SK-N-MC (cell line): ENCODE results near the gene HRCT1.
"Not testable (repeated sequence)": the region's sequence is repeated elsewhere in the genome, so short reads cannot be mapped to it uniquely, and the experiment has no call there.

ENCODE experiments used
- DNase-seq: peaks from one replicate; pipeline ENCODE4 v3.0.0-alpha.2; 2011; ENCODE audit warnings: low read depth, low spot score
- H3K27ac ChIP-seq: fragments of 200-600 bp; sonication (generic); 2 replicates; pipeline ENCODE4 v1.5.1; 2016; ENCODE audit warnings: mixed run types
- H3K36me3 ChIP-seq: fragments of 200-600 bp; sonication (generic); 2 replicates; pipeline ENCODE4 v1.6.1; 2017; ENCODE audit warnings: antibody characterized with exemption, low read length, mixed read lengths; ENCODE audit not compliant: insufficient read depth
- H3K4me3 ChIP-seq: fragments of 200-600 bp; sonication (generic); 2 replicates; pipeline ENCODE4 v1.5.1; 2016
- H3K9ac ChIP-seq: fragments of 200-600 bp; sonication (generic); 2 replicates; pipeline ENCODE4 v1.8.0; 2017; ENCODE audit warnings: mixed run types, mixed read lengths; ENCODE audit not compliant: insufficient read length
- H3K9me3 ChIP-seq: fragments of 200-600 bp; sonication (generic); 2 replicates; pipeline ENCODE4 v1.6.1; 2017; ENCODE audit warnings: low read depth, mild to moderate bottlenecking, antibody characterized with exemption, low read length, moderate library complexity, mixed read lengths
- EZH2 ChIP-seq: fragments of 200-600 bp; sonication (generic); IDR thresholded peaks from one replicate; pipeline ENCODE4 v1.6.1; 2017; ENCODE audit warnings: antibody characterized with exemption
- FOXP2 ChIP-seq: optimal IDR thresholded peaks from 2 replicates; pipeline ENCODE3; 2011; ENCODE audit warnings: mild to moderate bottlenecking, moderate library complexity; ENCODE audit not compliant: insufficient read depth; ENCODE audit errors: extremely low read length, control extremely low read depth
- POLR2AphosphoS5 ChIP-seq: IDR thresholded peaks from 2 replicates; pipeline ENCODE4 v1.6.1; 2012; ENCODE audit warnings: mild to moderate bottlenecking, low read depth, low read length, borderline replicate concordance

The HRCT1 gene

GRCh38 chr9:35882263-35882848, 23.6 kb upstream of the HRCT1 start:
- no peaks in the 10 kb centered on the region for H3K36me3 ChIP-seq
- TF ChIP-seq POLR2AphosphoS5 (no peak), FOXP2 (no peak), EZH2 (no peak)
- H3K27ac ChIP-seq, result no peak overlapping the region
- H3K9me3 ChIP-seq, result no peaks in the 10 kb centered on the region
- H3K4me3 ChIP-seq, result no peak overlapping the region
- DNase-seq, result peak; percentile 26
- H3K9ac ChIP-seq, result no peak overlapping the region

- H3K9me3 ChIP-seq, result no peaks in the 10 kb centered on the region
- TF ChIP-seq POLR2AphosphoS5 (no peak), EZH2 (no peak), FOXP2 (no peak)
Measured at GRCh38 chr9:35882996-35883395, 23.0 kb upstream of the HRCT1 start.

GRCh38 chr9:35884908-35885307, 21.1 kb upstream of the HRCT1 start:
- not testable (repeated sequence) for DNase-seq, H3K27ac ChIP-seq, H3K9me3 ChIP-seq, H3K36me3 ChIP-seq, H3K9ac ChIP-seq, H3K4me3 ChIP-seq

More at GRCh38 chr9:35882996-35883395, 23.0 kb upstream of the HRCT1 start:
- DNase-seq, result no peak
- Histone ChIP-seq H3K27ac (no peak overlapping the region), H3K4me3 (no peak overlapping the region), H3K36me3 (no peaks in the 10 kb centered on the region), H3K9ac (no peak overlapping the region)

- no peak overlapping the region for H3K4me3 ChIP-seq
- TF ChIP-seq EZH2 (no peak), POLR2AphosphoS5 (no peak), FOXP2 (no peak)
- no peaks in the 10 kb centered on the region for H3K9me3 ChIP-seq
- no peak overlapping the region for H3K9ac ChIP-seq
- DNase-seq, result no peak
- H3K36me3 ChIP-seq, result no peaks in the 10 kb centered on the region
- H3K27ac ChIP-seq, result no peak overlapping the region
Measured at GRCh38 chr9:35891646-35892045, 14.4 kb upstream of the HRCT1 start.

GRCh38 chr9:35892051-35892450, 14.0 kb upstream of the HRCT1 start:
- TF ChIP-seq FOXP2, result no peak
- TF ChIP-seq POLR2AphosphoS5, result no peak
- no peak for TF ChIP-seq EZH2
- H3K27ac ChIP-seq, result no peak overlapping the region
- H3K9ac ChIP-seq, result no peak overlapping the region
- DNase-seq, result no peak
- no peaks in the 10 kb centered on the region for H3K36me3 ChIP-seq
- H3K4me3 ChIP-seq, result no peak overlapping the region
- H3K9me3 ChIP-seq, result no peaks in the 10 kb centered on the region

GRCh38 chr9:35896570-35896969, 9.4 kb upstream of the HRCT1 start:
- Histone ChIP-seq H3K9ac (no peak overlapping the region), H3K36me3 (no peaks in the 10 kb centered on the region)
- no peak for DNase-seq

GRCh38 chr9:35897376-35898099, 8.5 kb upstream of the HRCT1 start:
- not testable (repeated sequence) for H3K9ac ChIP-seq, H3K4me3 ChIP-seq, H3K27ac ChIP-seq, H3K36me3 ChIP-seq, DNase-seq, H3K9me3 ChIP-seq

More at GRCh38 chr9:35896570-35896969, 9.4 kb upstream of the HRCT1 start:
- TF ChIP-seq POLR2AphosphoS5 (no peak), FOXP2 (no peak), EZH2 (no peak)
- H3K4me3 ChIP-seq, result no peak overlapping the region
- H3K9me3 ChIP-seq, result no peaks in the 10 kb centered on the region
- H3K27ac ChIP-seq, result no peak overlapping the region

GRCh38 chr9:35898337-35898736, 7.7 kb upstream of the HRCT1 start:
- Histone ChIP-seq H3K4me3 (no peak overlapping the region), H3K9me3 (no peaks in the 10 kb centered on the region), H3K9ac (no peak overlapping the region), H3K27ac (no peak overlapping the region), H3K36me3 (no peaks in the 10 kb centered on the region)
- TF ChIP-seq EZH2, result no peak
- no peak for TF ChIP-seq FOXP2
- no peak for TF ChIP-seq POLR2AphosphoS5
- no peak for DNase-seq

GRCh38 chr9:35899021-35899420, 7.0 kb upstream of the HRCT1 start:
- no peaks in the 10 kb centered on the region for H3K36me3 ChIP-seq
- H3K9me3 ChIP-seq, result no peaks in the 10 kb centered on the region
- DNase-seq, result no peak
- no peak overlapping the region for H3K4me3 ChIP-seq
- no peak overlapping the region for H3K9ac ChIP-seq
- TF ChIP-seq FOXP2 (no peak), POLR2AphosphoS5 (no peak), EZH2 (no peak)
- no peak overlapping the region for H3K27ac ChIP-seq
